Transverse colon (tissue), 4 donors: Measurements from ENCODE around the gene MEGF11. TPM values are rescaled to one million over a fixed set of nuclear protein-coding genes. Genes with fewer than 3 reads are reported as not detected.

Experiments
- DNase-seq: peaks from one replicate; pipeline ENCODE4 v3.0.0-alpha.2; 2019
- H3K27ac ChIP-seq, 4 donors: fragments of 200-600 bp; sonication (generic); 2 replicates each; pipeline ENCODE4 v1.5.1; 2016 to 2018; ENCODE audit warnings: inconsistent platforms in 4 of 4
- H3K27me3 ChIP-seq: fragments of 200-600 bp; sonication (generic); 2 replicates; pipeline ENCODE4 v1.5.1; 2017; ENCODE audit warnings: inconsistent platforms
- H3K36me3 ChIP-seq, 4 donors: fragments of 200-600 bp; sonication (generic); 2 replicates each; pipeline ENCODE4 v1.5.1; 2017 to 2019; ENCODE audit warnings: inconsistent platforms in 4 of 4
- H3K4me1 ChIP-seq, 4 donors: fragments of 200-600 bp; sonication (generic); 2 replicates each; pipeline ENCODE4 v1.5.1; 2017 to 2020; ENCODE audit warnings: inconsistent platforms in 4 of 4
- H3K4me3 ChIP-seq, 4 donors: fragments of 200-600 bp; sonication (generic); 1 replicate in 1 of 4; 2 replicates in 3 of 4; pipeline versions ENCODE4 v1.5.1 to v1.6.1; 2017 to 2019; ENCODE audit warnings: inconsistent platforms in 4 of 4
- H3K9me3 ChIP-seq, 2 donors: fragments of 200-600 bp; sonication (generic); 2 replicates each; pipeline ENCODE4 v1.5.1; 2017 to 2019; ENCODE audit warnings: inconsistent platforms in 2 of 2
- CTCF ChIP-seq, 5 experiments: fragments of 200-600 bp in 3 of 5; fragments of 450-650 bp in 2 of 5; sonication (generic) in 3 of 5; IDR thresholded peaks; 1 replicate in 2 of 5; 2 replicates in 3 of 5; pipeline ENCODE4 v1.5.1; 2016 to 2017; ENCODE audit warnings: antibody characterized with exemption in 5 of 5, inconsistent platforms in 3 of 5, mild to moderate bottlenecking in 2 of 5, moderate library complexity in 1 of 5
- EP300 ChIP-seq: sonication (generic); formaldehyde crosslinking; IDR thresholded peaks from one replicate; pipeline ENCODE4 v1.6.1; 2017; ENCODE audit warnings: antibody characterized with exemption, low read depth
- POLR2A ChIP-seq: fragments of 450-650 bp; IDR thresholded peaks from one replicate; pipeline ENCODE4 v1.6.1; 2016; ENCODE audit warnings: antibody characterized with exemption, mild to moderate bottlenecking, moderate library complexity
- POLR2AphosphoS5 ChIP-seq, 3 donors: sonication (generic); formaldehyde crosslinking; IDR thresholded peaks; one replicate each; pipeline ENCODE4 v1.6.1; 2016; ENCODE audit warnings: antibody characterized with exemption in 3 of 3
- WGBS, 2 donors: methylation state at CpG; one replicate each; pipeline ENCODE4 v1.1.5; 2018; ENCODE audit warnings: low coverage in 1 of 2; 5-methylcytosine and 5-hydroxymethylcytosine counted together
- in situ Hi-C, 4 donors: fragments of 200-750 bp; cut with MboI; loops; one replicate each; pipeline versions ENCODE4 v1.15.0 to v1.15.1; 2017; ENCODE audit warnings: low sequenced_read_pairs in 3 of 4, low pct_ligation_motif_present in 1 of 4, low pct_unique_long_range_greater_than_20kb in 1 of 4
- intact Hi-C: fragments of 100-400 bp; cut with DNase I; formaldehyde crosslinking; loops from one replicate; pipeline ENCODE4 v1.15.1; 2023; ENCODE audit warnings: low total_unique reads
- total RNA-seq, 4 donors: library from RNA; depleted of rRNA; stranded (reverse); fragments of >200 nt; gene quantifications; one replicate each; pipeline ENCODE4 v1.1.0, GENCODE V29; 2016

Gene MEGF11
- total RNA-seq, 4 donors from 2014 or later: 0.16 TPM; not detected in 3

DNA sequence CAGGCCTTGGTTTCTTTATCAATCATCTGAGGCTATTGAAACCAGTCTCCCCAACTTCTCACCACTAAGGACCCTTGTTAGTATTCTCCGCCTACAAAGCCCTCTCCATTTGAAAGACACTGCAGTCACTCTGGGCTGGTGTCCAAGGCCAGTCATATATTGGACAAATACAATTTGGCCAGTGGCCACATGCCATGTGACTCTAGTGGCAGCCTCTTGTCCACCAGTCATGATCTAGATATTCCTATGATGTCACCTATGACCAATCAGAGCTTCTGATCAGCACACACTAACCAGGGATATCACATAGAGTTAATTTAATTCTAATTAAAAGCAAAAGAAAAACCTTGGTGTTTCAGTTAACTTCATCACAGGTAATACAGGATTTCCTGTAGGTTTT, 316.1 kb downstream of the MEGF11 start:
- TF ChIP-seq POLR2AphosphoS5 (IDR thresholded peaks at IDR 0.05) (no peak), CTCF (IDR thresholded peaks at IDR 0.05) (no peak), EP300 (no peak), POLR2A (no peak)
- DNase-seq: no peak
- WGBS, 2 donors: 96% methylated on average over 1 of the region's 1 CpG; no CpG with 5 or more reads in 1 of the 2 donors
- Histone ChIP-seq H3K36me3 (no peaks in the 10 kb centered on the region), H3K27me3 (no peaks in the 10 kb centered on the region), H3K9me3 (no peaks in the 10 kb centered on the region), H3K4me3 (no peak overlapping the region), H3K27ac (no peak overlapping the region), H3K4me1 (no peaks in the 10 kb centered on the region)
- intact Hi-C loops (no loop called here), in situ Hi-C loops (no loop called here)

DNA sequence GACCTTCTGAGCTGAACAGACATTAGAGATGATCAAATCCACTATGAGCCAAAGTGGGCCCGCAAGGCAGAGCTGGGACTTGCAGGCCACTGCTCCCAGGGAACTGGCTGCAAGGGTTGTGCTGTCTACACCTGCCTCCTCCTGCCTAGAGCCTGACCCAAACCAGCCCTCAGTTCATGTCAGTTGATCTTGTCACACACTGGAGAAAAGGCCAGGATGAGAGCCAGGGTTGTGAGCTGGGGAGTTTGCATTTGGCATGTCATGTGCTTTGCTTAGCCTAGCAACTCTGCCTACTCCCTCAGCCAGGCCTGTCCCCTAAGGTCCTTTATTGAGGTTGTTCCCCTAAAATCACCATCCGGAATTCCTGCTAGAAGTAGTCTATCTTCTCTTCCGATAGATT, 316.5 kb downstream of the MEGF11 start:
- no peak for DNase-seq
- intact Hi-C loops (no loop called here), in situ Hi-C loops (no loop called here)
- H3K27ac ChIP-seq: no peak overlapping the region
- H3K9me3 ChIP-seq: no peaks in the 10 kb centered on the region
- H3K27me3 ChIP-seq: no peaks in the 10 kb centered on the region
- no peaks in the 10 kb centered on the region for H3K36me3 ChIP-seq
- H3K4me3 ChIP-seq: no peak overlapping the region
- TF ChIP-seq POLR2A: no peak
- TF ChIP-seq EP300: no peak
- TF ChIP-seq POLR2AphosphoS5 (IDR thresholded peaks at IDR 0.05): no peak
- TF ChIP-seq CTCF (IDR thresholded peaks at IDR 0.05): no peak
- no peaks in the 10 kb centered on the region for H3K4me1 ChIP-seq
- WGBS, 2 donors: 92% methylated on average over 2 to 3 of the region's 3 CpGs

- no peak overlapping the region for H3K4me3 ChIP-seq
- in situ Hi-C loops: no loop called here
- H3K27ac ChIP-seq: no peak overlapping the region
- TF ChIP-seq EP300: no peak
- no peak for TF ChIP-seq CTCF (IDR thresholded peaks at IDR 0.05)
- no peak for TF ChIP-seq POLR2A
- TF ChIP-seq POLR2AphosphoS5 (IDR thresholded peaks at IDR 0.05): no peak
- 89% methylated on average over 1 of the region's 1 CpG; no CpG with 5 or more reads in 1 of the 2 donors for WGBS, 2 donors
- no peak for DNase-seq
- intact Hi-C loops: no loop called here
- H3K36me3 ChIP-seq: no peaks in the 10 kb centered on the region
- no peaks in the 10 kb centered on the region for H3K27me3 ChIP-seq
- H3K4me1 ChIP-seq: no peaks in the 10 kb centered on the region
- H3K9me3 ChIP-seq: no peaks in the 10 kb centered on the region
Measured at GRCh38 chr15:65936282-65936681, 317.3 kb downstream of the MEGF11 start.

DNA sequence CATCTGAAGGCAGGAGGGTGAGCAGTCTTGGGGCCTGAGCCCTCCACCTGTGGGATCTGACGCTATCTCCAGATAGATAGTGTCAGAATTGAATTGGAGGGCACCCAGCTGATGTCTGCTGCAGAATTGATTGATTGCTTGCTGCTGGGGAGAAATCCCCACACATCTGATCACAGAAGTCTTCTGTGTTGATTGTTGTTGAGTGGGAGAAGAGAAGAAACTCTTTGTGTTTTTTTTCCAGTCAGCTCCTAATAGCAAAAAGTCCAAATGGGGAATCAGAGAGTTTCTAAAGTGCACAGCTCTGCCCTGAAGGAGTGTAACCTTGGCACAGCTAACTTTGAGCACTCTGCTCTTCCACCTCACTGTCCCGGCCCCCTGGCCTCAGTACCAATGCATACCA, 318.2 kb downstream of the MEGF11 start:
- in situ Hi-C loops (no loop called here), intact Hi-C loops (no loop called here)
- no peak for DNase-seq
- Histone ChIP-seq H3K9me3 (no peaks in the 10 kb centered on the region), H3K27me3 (no peaks in the 10 kb centered on the region), H3K4me1 (no peaks in the 10 kb centered on the region), H3K36me3 (no peaks in the 10 kb centered on the region), H3K4me3 (no peak overlapping the region), H3K27ac (no peak overlapping the region)
- 84% methylated on average over 2 of the region's 2 CpGs; no CpG with 5 or more reads in 1 of the 2 donors for WGBS, 2 donors
- TF ChIP-seq POLR2AphosphoS5 (IDR thresholded peaks at IDR 0.05) (no peak), CTCF (IDR thresholded peaks at IDR 0.05) (no peak), POLR2A (no peak), EP300 (no peak)
